ENCODE results near the gene SPOCK1.

Gene SPOCK1

DNA sequence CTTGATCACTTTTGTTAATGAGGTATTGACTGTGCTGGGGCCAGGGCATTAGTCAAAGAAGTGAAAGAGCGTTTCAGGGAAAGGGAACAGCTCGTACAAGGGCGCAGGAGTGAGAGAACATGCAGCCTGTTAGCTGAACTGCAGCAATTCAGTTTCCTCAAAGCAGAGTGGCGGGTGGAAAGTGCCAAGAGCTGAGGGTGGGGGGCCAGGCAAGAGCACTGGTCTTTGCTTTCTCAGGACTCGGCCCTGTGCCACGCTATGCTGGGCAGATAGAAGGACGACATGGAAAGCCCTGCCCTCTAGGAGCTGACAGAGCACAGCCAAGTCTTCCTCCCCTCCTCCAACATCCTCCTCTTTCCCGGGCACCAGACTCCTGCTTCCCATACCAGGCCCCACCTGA is 304.8 kb downstream of the SPOCK1 start:
- Histone ChIP-seq H3K27me3 (ENCODE audit: insufficient read depth, poor library complexity, severe bottlenecking) (no peaks in the 10 kb centered on the region), H3K9me3 (ENCODE audit: severe bottlenecking) (no peaks in the 10 kb centered on the region), H3K27ac (ENCODE audit: poor library complexity, severe bottlenecking) (no peak overlapping the region), H3K4me1 (ENCODE audit: insufficient read depth, poor library complexity, severe bottlenecking) (peaks cover 40% of the 10 kb centered on the region), H3K4me3 (ENCODE audit: severe bottlenecking) (no peak overlapping the region), H3K36me3 (ENCODE audit: low read depth) (no peaks in the 10 kb centered on the region)
- TF ChIP-seq, protein P1, sequence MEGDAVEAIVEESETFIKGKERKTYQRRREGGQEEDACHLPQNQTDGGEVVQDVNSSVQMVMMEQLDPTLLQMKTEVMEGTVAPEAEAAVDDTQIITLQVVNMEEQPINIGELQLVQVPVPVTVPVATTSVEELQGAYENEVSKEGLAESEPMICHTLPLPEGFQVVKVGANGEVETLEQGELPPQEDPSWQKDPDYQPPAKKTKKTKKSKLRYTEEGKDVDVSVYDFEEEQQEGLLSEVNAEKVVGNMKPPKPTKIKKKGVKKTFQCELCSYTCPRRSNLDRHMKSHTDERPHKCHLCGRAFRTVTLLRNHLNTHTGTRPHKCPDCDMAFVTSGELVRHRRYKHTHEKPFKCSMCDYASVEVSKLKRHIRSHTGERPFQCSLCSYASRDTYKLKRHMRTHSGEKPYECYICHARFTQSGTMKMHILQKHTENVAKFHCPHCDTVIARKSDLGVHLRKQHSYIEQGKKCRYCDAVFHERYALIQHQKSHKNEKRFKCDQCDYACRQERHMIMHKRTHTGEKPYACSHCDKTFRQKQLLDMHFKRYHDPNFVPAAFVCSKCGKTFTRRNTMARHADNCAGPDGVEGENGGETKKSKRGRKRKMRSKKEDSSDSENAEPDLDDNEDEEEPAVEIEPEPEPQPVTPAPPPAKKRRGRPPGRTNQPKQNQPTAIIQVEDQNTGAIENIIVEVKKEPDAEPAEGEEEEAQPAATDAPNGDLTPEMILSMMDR (IDR thresholded peaks at IDR 0.05; ENCODE audit: poor library complexity, severe bottlenecking), result no peak
- ATAC-seq (ENCODE audit: low read depth) (no peak), DNase-seq (ENCODE audit: low spot score) (no peak)

DNA sequence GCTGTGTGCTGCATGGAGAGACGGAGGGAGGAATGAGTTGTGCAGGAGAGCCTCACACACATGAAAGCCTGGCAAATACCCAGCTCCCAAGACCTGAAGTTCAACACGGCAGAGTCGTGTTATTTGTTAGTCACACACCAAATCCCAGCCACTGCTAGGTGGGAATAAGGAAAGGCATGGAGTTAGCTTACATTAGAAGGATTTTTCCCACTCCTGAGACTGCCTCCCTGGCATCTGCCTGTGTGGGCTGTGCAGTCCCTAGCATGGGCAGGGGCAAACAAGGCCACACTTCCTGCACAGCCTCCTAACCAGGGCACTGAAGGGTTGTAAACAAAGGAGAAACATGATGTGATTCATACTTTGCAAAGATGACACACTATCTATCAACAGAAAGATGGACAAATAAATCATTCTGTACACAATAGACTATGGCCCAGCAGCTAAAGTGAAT is 306.8 kb downstream of the SPOCK1 start:
- Histone ChIP-seq H3K9me3 (ENCODE audit: severe bottlenecking) (no peaks in the 10 kb centered on the region), H3K36me3 (ENCODE audit: low read depth) (no peaks in the 10 kb centered on the region), H3K4me1 (ENCODE audit: insufficient read depth, poor library complexity, severe bottlenecking) (peaks cover 40% of the 10 kb centered on the region), H3K4me3 (ENCODE audit: severe bottlenecking) (no peak overlapping the region), H3K27me3 (ENCODE audit: insufficient read depth, poor library complexity, severe bottlenecking) (no peaks in the 10 kb centered on the region), H3K27ac (ENCODE audit: poor library complexity, severe bottlenecking) (peak overlapping the region; percentile 60)
- TF ChIP-seq, protein P1 (IDR thresholded peaks at IDR 0.05; ENCODE audit: poor library complexity, severe bottlenecking), result no peak
- peak; percentile 86 for ATAC-seq (ENCODE audit: low read depth)
- DNase-seq (ENCODE audit: low spot score), result peak; percentile 79

DNA sequence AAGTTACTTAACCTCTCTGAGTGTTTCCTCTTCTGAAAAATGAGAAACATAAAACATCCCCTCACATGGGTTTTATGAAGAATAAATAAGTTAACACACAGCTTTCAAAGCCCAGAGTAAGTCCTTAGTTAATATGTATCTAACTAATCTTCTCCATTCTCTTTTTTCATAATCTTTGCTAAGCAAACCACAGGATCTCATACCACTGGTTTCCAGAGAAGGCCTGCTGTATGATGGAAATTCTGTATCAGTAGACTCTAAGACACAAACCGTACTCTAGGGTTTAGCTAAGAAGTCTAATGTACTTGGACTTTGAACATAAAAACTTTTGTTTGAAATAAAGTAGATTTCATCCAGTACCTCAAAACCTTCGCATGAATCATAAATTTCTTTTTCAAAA is 307.9 kb downstream of the SPOCK1 start:
- Histone ChIP-seq H3K9me3 (ENCODE audit: severe bottlenecking) (no peaks in the 10 kb centered on the region), H3K36me3 (ENCODE audit: low read depth) (no peaks in the 10 kb centered on the region), H3K4me1 (ENCODE audit: insufficient read depth, poor library complexity, severe bottlenecking) (peaks cover 40% of the 10 kb centered on the region), H3K27me3 (ENCODE audit: insufficient read depth, poor library complexity, severe bottlenecking) (no peaks in the 10 kb centered on the region), H3K27ac (ENCODE audit: poor library complexity, severe bottlenecking) (peak overlapping the region; percentile 45), H3K4me3 (ENCODE audit: severe bottlenecking) (no peak overlapping the region)
- no peak for ATAC-seq (ENCODE audit: low read depth)
- TF ChIP-seq, protein P1 (IDR thresholded peaks at IDR 0.05; ENCODE audit: poor library complexity, severe bottlenecking), result no peak
- no peak for DNase-seq (ENCODE audit: low spot score)

DNA sequence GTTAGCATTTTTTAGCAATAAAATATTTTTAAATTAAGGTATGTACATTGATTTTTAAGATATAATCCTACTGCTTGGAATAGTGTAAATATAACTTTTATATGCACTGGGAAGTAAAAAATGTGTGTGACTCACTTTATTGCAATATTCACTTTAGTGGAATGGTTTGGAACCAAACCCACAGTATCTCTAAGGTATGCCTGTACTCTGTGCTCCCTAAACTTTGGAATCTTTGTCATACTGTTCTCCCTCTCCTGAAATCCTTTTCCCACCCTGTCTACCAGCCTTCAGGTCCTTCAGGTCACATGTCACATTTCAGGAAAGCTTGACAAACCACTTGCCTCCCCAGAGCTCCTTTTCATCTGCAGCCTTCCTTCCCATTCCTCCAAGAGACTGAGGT is 308.7 kb downstream of the SPOCK1 start:
- ATAC-seq (ENCODE audit: low read depth) (peak; percentile 48), DNase-seq (ENCODE audit: low spot score) (no peak)
- H3K4me3 ChIP-seq (ENCODE audit: severe bottlenecking), result no peak overlapping the region
- H3K9me3 ChIP-seq (ENCODE audit: severe bottlenecking), result no peaks in the 10 kb centered on the region
- H3K27me3 ChIP-seq (ENCODE audit: insufficient read depth, poor library complexity, severe bottlenecking), result no peaks in the 10 kb centered on the region
- TF ChIP-seq, protein P1 (IDR thresholded peaks at IDR 0.05; ENCODE audit: poor library complexity, severe bottlenecking), result no peak
- peaks cover 35% of the 10 kb centered on the region for H3K4me1 ChIP-seq (ENCODE audit: insufficient read depth, poor library complexity, severe bottlenecking)
- peak overlapping the region; percentile 45 for H3K27ac ChIP-seq (ENCODE audit: poor library complexity, severe bottlenecking)
- H3K36me3 ChIP-seq (ENCODE audit: low read depth), result no peaks in the 10 kb centered on the region

DNA sequence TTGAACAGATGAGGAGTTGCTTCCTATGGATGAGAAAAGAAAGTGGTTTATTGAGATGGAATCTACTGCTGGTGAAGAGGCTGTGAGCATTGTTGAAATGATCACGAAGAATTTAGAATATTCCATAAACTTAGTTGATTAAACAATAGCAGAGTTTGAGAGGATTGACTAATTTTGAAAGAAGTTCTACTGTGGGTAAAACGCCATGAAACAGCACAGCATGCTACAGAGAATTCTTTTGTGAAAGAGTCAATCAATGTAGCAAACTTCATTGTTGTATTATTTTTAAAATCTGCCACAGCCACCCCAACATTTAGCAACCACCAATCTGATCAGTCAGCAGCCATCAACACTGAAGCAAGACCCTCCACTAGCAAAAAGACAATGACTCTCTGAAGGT is 309.1 kb downstream of the SPOCK1 start:
- Histone ChIP-seq H3K4me3 (ENCODE audit: severe bottlenecking) (no peak overlapping the region), H3K36me3 (ENCODE audit: low read depth) (no peaks in the 10 kb centered on the region), H3K9me3 (ENCODE audit: severe bottlenecking) (no peaks in the 10 kb centered on the region), H3K4me1 (ENCODE audit: insufficient read depth, poor library complexity, severe bottlenecking) (peaks cover 32% of the 10 kb centered on the region), H3K27me3 (ENCODE audit: insufficient read depth, poor library complexity, severe bottlenecking) (no peaks in the 10 kb centered on the region), H3K27ac (ENCODE audit: poor library complexity, severe bottlenecking) (peak overlapping the region; percentile 45)
- TF ChIP-seq, protein P1 (IDR thresholded peaks at IDR 0.05; ENCODE audit: poor library complexity, severe bottlenecking), result no peak
- ATAC-seq (ENCODE audit: low read depth) (no peak), DNase-seq (ENCODE audit: low spot score) (no peak)
